Astrocyte of the cerebellum (primary cell): Measurements from ENCODE around the gene PSAP.

Experiments used
- DNase-seq: peaks from one replicate; pipeline ENCODE4 v3.0.0-alpha.2; 2011; ENCODE audit warnings: low read depth
- H3K4me3 ChIP-seq: 2 replicates; pipeline ENCODE4 v1.5.1; 2011; ENCODE audit warnings: mild to moderate bottlenecking, low read depth, low read length, moderate library complexity
- CTCF ChIP-seq: IDR thresholded peaks from 2 replicates; pipeline ENCODE4 v1.5.1; 2012; ENCODE audit warnings: low read length, low read depth, moderate library complexity, mild to moderate bottlenecking; ENCODE audit errors: missing control alignments
- in situ Hi-C: cut with HindIII; loops from 2 replicates; pipeline ENCODE4 v1.10.0; 2017; ENCODE audit warnings: low sequenced_read_pairs

PSAP gene

GRCh38 chr10:71783917-71784678 lies 67.0 kb downstream of the PSAP start:
- H3K4me3 ChIP-seq: no peak overlapping the region
- in situ Hi-C loops: no loop called here
- no peak for TF ChIP-seq CTCF
- no peak for DNase-seq

GRCh38 chr10:71782917-71783490 lies 68.0 kb downstream of the PSAP start:
- no peak for TF ChIP-seq CTCF
- H3K4me3 ChIP-seq: no peak overlapping the region
- no peak for DNase-seq
- in situ Hi-C loops: no loop called here

GRCh38 chr10:71782221-71782916 lies 68.7 kb downstream of the PSAP start:
- DNase-seq: no peak
- H3K4me3 ChIP-seq: no peak overlapping the region
- TF ChIP-seq CTCF: no peak
- in situ Hi-C loops: no loop called here

- H3K4me3 ChIP-seq: no peak overlapping the region
- no peak for DNase-seq
- no peak for TF ChIP-seq CTCF
- in situ Hi-C loops: no loop called here
Observed at GRCh38 chr10:71780719-71781118, 70.3 kb downstream of the PSAP start.

GRCh38 chr10:71780156-71780555 lies 70.9 kb downstream of the PSAP start:
- no peak overlapping the region for H3K4me3 ChIP-seq
- in situ Hi-C loops: no loop called here
- no peak for DNase-seq
- no peak for TF ChIP-seq CTCF

GRCh38 chr10:71779641-71780040 lies 71.4 kb downstream of the PSAP start:
- in situ Hi-C loops: no loop called here
- TF ChIP-seq CTCF: no peak
- no peak for DNase-seq

More at GRCh38 chr10:71779641-71780040, 71.4 kb downstream of the PSAP start:
- H3K4me3 ChIP-seq: no peak overlapping the region
